ENCODE data around the gene B3GALT5. TPM values are rescaled to one million over a fixed set of nuclear protein-coding genes. Genes with fewer than 3 reads are reported as not detected.

Gene B3GALT5
- total RNA-seq, 1 experiment from 2014 or later: 0.18 TPM

DNA sequence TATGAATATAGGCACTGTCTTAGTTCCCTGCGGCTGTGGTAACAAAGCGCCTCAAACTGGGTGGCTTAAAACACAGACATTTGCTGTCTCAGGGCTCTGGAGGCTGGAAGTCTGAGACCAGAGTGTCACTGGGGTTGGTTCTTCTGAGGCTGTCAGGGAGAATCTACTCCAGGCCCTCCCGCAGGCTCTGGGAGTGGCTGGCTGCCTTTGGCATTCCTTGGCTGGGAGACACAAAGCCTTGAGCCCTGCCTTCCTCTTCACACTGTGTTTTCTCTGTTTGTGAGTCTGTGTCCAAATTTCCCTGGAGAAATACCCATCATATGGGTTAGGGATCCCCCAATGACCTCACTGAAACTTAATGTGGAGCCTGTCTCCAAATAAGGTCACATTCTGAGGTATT is 38.5 kb downstream of the B3GALT5 start:
- H3K4me1 Mint-ChIP-seq (ENCODE audit: low read depth, unreplicated experiment): no peaks in the 10 kb centered on the region
- DNase-seq: no peak
- H3K27me3 ChIP-seq (replicated peaks; ENCODE audit: control insufficient read depth, insufficient read depth, low read length): no peaks in the 10 kb centered on the region
- no peaks in the 10 kb centered on the region for H3K4me1 ChIP-seq
- H3K36me3 ChIP-seq (ENCODE audit: control insufficient read depth, insufficient read depth, low read length): no peaks in the 10 kb centered on the region
- no peaks in the 10 kb centered on the region for H3K27me3 Mint-ChIP-seq (ENCODE audit: insufficient read depth, unreplicated experiment)
- peaks cover 6% of the 10 kb centered on the region for H3K9me3 Mint-ChIP-seq (ENCODE audit: unreplicated experiment)
- H3K9me3 ChIP-seq: no peaks in the 10 kb centered on the region
- intact Hi-C loops (cut with micrococcal nuclease; ENCODE audit: unreplicated experiment): no loop called here
- POLR2A ChIA-PET: no interaction called here
- CTCF ChIA-PET: no interaction called here
- no TSS peak for BruUV-seq (replicated peaks)
- no peak overlapping the region for H3K27ac Mint-ChIP-seq (ENCODE audit: unreplicated experiment)
- TF ChIP-seq, protein P1, sequence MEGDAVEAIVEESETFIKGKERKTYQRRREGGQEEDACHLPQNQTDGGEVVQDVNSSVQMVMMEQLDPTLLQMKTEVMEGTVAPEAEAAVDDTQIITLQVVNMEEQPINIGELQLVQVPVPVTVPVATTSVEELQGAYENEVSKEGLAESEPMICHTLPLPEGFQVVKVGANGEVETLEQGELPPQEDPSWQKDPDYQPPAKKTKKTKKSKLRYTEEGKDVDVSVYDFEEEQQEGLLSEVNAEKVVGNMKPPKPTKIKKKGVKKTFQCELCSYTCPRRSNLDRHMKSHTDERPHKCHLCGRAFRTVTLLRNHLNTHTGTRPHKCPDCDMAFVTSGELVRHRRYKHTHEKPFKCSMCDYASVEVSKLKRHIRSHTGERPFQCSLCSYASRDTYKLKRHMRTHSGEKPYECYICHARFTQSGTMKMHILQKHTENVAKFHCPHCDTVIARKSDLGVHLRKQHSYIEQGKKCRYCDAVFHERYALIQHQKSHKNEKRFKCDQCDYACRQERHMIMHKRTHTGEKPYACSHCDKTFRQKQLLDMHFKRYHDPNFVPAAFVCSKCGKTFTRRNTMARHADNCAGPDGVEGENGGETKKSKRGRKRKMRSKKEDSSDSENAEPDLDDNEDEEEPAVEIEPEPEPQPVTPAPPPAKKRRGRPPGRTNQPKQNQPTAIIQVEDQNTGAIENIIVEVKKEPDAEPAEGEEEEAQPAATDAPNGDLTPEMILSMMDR (IDR thresholded peaks at IDR 0.05; ENCODE audit: insufficient read depth in 1 of 2, low read depth in 1 of 2, low read length in 1 of 2, severe bottlenecking in 1 of 2, unreplicated experiment in 1 of 2): no peak
- H3K4me3 Mint-ChIP-seq (ENCODE audit: unreplicated experiment): no peak overlapping the region
- H3K4me3 ChIP-seq (ENCODE audit: low read depth, low read length): no peak overlapping the region
- no peaks in the 10 kb centered on the region for H3K36me3 Mint-ChIP-seq (ENCODE audit: insufficient read depth, unreplicated experiment)

DNA sequence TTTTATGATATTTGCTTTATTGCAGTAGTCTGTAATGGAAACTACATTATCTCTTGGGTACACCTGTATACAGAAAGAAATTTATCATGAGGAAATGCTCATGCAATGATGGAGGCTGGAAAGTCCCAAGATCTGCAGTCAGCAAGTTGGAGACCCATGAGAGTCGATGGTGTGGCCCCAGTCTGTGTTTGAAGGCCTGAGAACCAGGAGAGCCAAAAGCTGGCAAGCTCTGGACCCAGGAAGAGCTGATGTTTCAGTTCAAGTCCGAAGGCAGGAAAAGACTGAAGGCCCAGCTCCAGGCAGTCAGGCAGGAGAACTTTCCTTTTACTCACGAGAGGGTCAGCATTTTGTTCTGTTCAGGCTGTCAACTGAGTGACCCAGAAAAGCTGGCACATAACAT is 42.2 kb downstream of the B3GALT5 start:
- Mint-ChIP-seq H3K27me3 (ENCODE audit: insufficient read depth, unreplicated experiment) (no peaks in the 10 kb centered on the region), H3K4me1 (ENCODE audit: low read depth, unreplicated experiment) (no peaks in the 10 kb centered on the region), H3K36me3 (ENCODE audit: insufficient read depth, unreplicated experiment) (no peaks in the 10 kb centered on the region), H3K27ac (ENCODE audit: unreplicated experiment) (no peak overlapping the region), H3K4me3 (ENCODE audit: unreplicated experiment) (no peak overlapping the region), H3K9me3 (ENCODE audit: unreplicated experiment) (no peaks in the 10 kb centered on the region)
- ChIA-PET POLR2A (no interaction called here), CTCF (no interaction called here)
- H3K36me3 ChIP-seq (ENCODE audit: control insufficient read depth, insufficient read depth, low read length): no peaks in the 10 kb centered on the region
- H3K27me3 ChIP-seq (replicated peaks; ENCODE audit: control insufficient read depth, insufficient read depth, low read length): no peaks in the 10 kb centered on the region
- no peaks in the 10 kb centered on the region for H3K9me3 ChIP-seq
- no TSS peak for BruUV-seq (replicated peaks)
- no peaks in the 10 kb centered on the region for H3K4me1 ChIP-seq
- no peak overlapping the region for H3K4me3 ChIP-seq (ENCODE audit: low read depth, low read length)
- intact Hi-C loops (cut with micrococcal nuclease; ENCODE audit: unreplicated experiment): no loop called here
- TF ChIP-seq, protein P1 (IDR thresholded peaks at IDR 0.05; ENCODE audit: insufficient read depth in 1 of 2, low read depth in 1 of 2, low read length in 1 of 2, severe bottlenecking in 1 of 2, unreplicated experiment in 1 of 2): no peak
- DNase-seq: no peak

DNA sequence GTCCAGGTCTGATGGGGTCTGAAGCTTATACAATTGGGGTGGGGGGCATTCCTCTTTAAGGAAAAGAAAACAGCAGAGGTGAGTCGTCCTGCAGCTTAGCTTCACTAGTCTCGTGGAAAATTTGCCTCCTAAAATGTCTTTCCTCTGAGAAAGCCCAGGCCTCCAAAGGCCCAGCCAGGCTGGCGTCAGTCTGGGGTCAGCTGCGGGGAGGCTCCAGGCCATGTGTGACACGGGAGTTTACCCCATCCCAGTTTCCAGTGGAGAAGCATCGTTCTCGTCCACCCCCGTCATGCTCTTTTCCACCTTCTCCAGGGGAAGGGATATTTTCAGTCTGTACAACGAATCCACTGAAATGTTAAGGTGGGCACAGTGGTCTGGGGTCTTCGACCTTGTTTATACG is 42.8 kb downstream of the B3GALT5 start:
- DNase-seq: no peak
- no peaks in the 10 kb centered on the region for H3K27me3 ChIP-seq (replicated peaks; ENCODE audit: control insufficient read depth, insufficient read depth, low read length)
- Mint-ChIP-seq H3K4me1 (ENCODE audit: low read depth, unreplicated experiment) (no peaks in the 10 kb centered on the region), H3K27me3 (ENCODE audit: insufficient read depth, unreplicated experiment) (no peaks in the 10 kb centered on the region), H3K4me3 (ENCODE audit: unreplicated experiment) (no peak overlapping the region), H3K9me3 (ENCODE audit: unreplicated experiment) (no peaks in the 10 kb centered on the region), H3K27ac (ENCODE audit: unreplicated experiment) (no peak overlapping the region), H3K36me3 (ENCODE audit: insufficient read depth, unreplicated experiment) (no peaks in the 10 kb centered on the region)
- BruUV-seq (replicated peaks): no TSS peak
- TF ChIP-seq, protein P1 (IDR thresholded peaks at IDR 0.05; ENCODE audit: insufficient read depth in 1 of 2, low read depth in 1 of 2, low read length in 1 of 2, severe bottlenecking in 1 of 2, unreplicated experiment in 1 of 2): no peak
- CTCF ChIA-PET: no interaction called here
- intact Hi-C loops (cut with micrococcal nuclease; ENCODE audit: unreplicated experiment): no loop called here
- POLR2A ChIA-PET: no interaction called here
- H3K36me3 ChIP-seq (ENCODE audit: control insufficient read depth, insufficient read depth, low read length): no peaks in the 10 kb centered on the region
- H3K9me3 ChIP-seq: no peaks in the 10 kb centered on the region
- no peak overlapping the region for H3K4me3 ChIP-seq (ENCODE audit: low read depth, low read length)
- H3K4me1 ChIP-seq: no peaks in the 10 kb centered on the region
